NCI-H460 (cell line): Measurements from ENCODE around the gene TLL1. TPM values are rescaled to one million over a fixed set of nuclear protein-coding genes. Genes with fewer than 3 reads are reported as not detected.

ENCODE experiments used
- DNase-seq: peaks from one replicate; pipeline ENCODE4 v3.0.0-alpha.2; 2016; ENCODE audit warnings: low read depth; ENCODE audit errors: extremely low read depth
- total RNA-seq: library from RNA; depleted of rRNA; stranded (reverse); fragments of >200 nt; shearing (Covaris generic); gene quantifications from 2 replicates; pipeline ENCODE4 v1.2.3, GENCODE V29; 2014

The TLL1 gene
- total RNA-seq, 1 experiment from 2014 or later, result 0.17 TPM

- no peak for DNase-seq
Measured at GRCh38 chr4:166042510-166043055, 169.5 kb downstream of the TLL1 start.

DNA sequence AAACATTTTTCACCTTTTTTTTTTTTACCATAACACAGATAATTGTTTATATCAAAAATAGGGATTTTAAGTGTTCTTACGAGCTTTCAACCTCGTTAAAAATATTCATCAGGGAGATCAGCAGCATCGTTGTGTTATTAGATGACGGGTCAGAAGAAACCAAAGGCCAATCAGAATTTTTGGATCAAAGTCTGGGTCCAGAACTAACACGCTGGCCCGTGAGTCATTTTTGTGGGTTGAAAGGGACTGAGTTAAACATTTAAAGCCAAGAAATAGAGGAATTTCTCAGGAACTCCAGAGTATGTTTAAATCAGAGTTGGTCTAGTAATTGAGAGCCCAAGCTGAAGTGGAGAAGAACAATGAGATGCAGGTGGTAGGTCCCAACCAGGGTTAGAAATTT lies 170.8 kb downstream of the TLL1 start:
- DNase-seq, result no peak

GRCh38 chr4:166044871-166045270 lies 171.8 kb downstream of the TLL1 start:
- DNase-seq, result no peak

DNA sequence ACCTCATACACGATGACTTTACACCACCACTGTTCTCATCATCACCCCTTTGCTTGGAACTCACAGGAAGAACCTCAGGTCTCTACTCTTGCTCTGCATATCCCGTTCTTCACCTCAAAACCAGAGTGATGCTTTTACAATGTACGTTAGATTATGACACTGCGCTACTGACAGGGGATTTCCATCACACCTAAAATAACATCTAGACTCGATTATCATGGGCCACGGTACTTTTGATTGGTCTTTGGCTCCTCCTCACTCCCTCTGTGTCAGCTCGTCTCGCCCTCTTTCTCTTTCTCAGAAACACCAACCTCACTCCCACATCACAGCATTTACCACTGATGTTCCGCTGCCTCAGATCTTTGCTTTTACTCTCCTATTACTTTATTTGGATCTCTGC lies 172.4 kb downstream of the TLL1 start:
- no peak for DNase-seq

- no peak for DNase-seq
Measured at GRCh38 chr4:166049036-166049435, 176.0 kb downstream of the TLL1 start.

DNA sequence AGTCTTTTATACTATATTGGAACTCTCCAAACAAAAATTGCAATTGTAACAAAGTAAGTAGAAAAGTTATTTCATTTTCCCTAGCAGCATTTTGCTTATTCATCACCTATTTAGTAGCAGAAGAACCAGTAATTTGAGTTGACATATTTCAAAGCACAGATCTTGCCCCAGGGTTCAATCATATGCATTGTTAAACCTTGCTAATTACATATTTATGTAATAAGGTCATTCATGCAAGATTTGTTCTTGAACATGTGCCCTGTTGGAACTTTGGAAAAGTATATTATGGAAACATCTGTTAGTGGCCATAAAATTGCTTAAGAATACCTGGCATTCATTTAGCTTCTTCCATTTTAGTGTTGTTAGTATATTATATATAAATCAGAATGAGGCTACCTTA lies 191.7 kb downstream of the TLL1 start:
- DNase-seq, result no peak

DNA sequence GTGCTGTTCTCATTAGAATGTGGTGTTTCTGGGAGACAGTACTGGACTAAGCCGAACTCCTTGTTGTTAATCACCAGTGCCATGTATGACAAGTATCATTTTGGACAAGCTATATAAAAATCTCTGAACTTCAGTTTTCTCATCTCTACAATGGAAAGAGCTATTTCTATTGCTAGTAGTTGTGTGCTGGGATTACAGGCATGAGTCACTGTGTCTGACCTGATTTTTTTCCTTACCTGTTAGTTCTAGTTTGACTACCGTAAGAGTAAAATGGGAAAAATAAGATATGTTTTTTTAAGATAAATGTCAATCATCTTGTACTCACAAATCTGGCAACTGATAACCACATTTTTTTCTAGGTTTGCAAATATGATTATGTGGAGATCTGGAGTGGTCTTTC lies 192.3 kb downstream of the TLL1 start:
- DNase-seq, result no peak

GRCh38 chr4:166066936-166067335 lies 193.9 kb downstream of the TLL1 start:
- DNase-seq, result no peak

DNA sequence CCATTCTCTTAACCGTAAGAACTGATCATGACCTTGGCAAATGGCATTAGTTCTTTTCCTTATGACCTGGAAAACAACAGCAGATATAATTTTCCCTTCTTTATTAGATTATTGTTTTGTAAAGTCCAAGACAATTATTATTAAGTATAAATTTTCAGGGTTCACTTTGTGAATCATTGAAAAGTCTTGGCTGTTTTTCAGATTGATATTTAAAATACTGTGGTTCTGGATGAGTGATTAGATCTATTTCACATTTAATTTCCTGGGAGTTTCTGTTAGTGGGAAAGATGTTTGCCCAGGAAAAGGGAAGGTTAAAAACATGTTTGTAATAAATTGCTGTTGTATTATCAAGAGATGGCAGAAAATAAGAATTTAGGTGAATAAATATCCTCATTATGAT lies 194.9 kb downstream of the TLL1 start:
- no peak for DNase-seq

DNA sequence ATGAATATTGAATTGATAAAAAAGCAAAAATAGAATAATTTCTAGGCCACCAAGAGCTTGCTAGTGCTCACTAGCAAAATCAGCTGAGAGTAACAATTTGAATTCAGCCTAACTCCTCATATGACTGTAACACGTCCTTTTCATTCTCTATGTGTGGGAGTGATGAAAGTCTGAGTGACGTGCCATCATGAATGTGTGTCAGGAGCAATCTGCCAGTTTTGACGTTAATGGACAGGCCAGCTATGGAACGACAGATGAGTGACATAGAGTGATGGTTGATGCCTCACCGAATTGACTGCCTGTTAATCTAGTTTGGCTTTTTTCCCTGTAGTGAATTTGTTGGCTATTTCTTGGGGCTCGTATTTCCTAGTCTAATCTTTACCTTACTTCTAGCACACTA lies 200.7 kb downstream of the TLL1 start:
- no peak for DNase-seq

- no peak for DNase-seq
Measured at GRCh38 chr4:166075599-166075998, 202.6 kb downstream of the TLL1 start.

DNA sequence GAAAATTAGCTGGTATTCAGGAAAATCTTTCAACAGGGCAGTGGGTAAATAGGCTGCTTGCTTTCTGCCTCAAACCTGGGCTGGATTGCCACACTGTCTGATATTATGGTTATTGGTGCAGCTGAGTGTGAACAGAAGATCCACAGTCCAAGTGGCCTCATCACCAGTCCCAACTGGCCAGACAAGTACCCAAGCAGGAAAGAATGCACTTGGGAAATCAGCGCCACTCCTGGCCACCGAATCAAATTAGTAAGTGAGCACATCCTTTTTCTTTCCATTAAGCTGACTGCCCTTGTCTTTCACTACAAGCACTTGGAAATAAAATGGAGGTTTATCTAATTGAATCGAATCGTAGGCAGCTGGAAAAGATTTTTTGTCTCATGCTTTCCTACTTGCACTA lies 204.7 kb downstream of the TLL1 start:
- DNase-seq, result no peak

- DNase-seq, result no peak
Measured at GRCh38 chr4:166078383-166078782, 205.3 kb downstream of the TLL1 start.

DNA sequence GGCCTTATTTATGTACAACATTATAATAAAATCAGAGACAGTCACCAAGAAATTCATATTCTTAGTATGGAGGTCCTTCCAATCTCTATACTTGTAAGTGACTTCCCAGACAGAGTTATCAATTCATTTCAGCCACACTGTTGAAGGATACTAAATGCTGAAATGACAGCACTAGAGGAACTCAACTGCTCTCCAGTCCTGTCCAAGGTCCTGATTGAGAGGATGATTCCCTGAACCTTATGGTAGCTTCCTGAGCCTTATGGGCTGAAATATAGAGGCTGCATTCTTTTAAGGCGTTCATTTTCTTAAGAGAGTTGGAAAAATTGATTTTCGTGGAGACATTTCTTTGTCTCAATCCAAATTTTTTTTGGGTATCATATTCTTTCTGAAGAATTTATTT lies 205.9 kb downstream of the TLL1 start:
- DNase-seq, result no peak

DNA sequence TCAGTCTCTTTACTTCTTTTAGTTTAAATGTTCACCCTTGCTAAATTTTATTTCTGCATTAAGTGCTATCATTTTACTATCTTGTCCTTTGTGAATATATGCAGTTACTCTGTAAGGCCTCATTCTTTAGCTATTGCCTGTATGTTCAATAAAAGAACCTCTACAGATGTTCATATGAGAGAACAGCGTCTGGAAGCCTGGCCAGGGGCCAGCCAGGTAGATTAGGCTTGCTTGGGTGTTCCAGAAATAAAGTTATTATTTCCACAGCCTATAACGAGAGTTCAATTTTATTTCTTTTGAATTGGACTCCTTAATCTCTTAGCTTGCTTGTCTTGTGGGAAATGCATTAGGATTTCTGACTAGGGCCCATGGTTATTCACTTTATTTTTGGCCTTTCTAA lies 214.5 kb downstream of the TLL1 start:
- no peak for DNase-seq

GRCh38 chr4:166088576-166088975 lies 215.5 kb downstream of the TLL1 start:
- DNase-seq, result no peak

GRCh38 chr4:166091146-166091545 lies 218.1 kb downstream of the TLL1 start:
- no peak for DNase-seq

GRCh38 chr4:166091912-166092510 lies 219.0 kb downstream of the TLL1 start:
- DNase-seq, result peak; percentile 44

DNA sequence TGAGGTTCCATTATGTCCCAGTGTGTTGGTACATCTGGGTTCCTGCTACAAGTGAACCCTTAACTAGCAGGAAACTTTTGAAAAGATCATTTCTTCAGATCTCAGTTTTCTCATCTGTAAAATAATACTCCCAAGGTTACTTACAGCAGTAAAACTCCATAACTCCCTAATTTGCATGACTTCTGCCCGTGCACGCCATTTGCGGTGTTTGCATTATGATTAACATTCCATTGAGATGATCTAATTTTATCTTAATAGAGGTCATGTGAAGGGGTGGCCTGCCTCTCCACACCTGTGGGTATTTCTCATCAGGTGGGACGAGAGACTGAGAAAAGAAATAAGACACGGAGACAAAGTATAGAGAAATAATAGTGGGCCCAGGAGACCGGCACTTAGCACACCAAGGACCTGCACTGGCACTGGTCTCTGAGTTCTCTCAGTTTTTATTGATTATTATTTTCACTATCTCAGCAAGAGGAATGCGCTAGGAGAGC lies 219.8 kb downstream of the TLL1 start:
- DNase-seq, result no peak

DNA sequence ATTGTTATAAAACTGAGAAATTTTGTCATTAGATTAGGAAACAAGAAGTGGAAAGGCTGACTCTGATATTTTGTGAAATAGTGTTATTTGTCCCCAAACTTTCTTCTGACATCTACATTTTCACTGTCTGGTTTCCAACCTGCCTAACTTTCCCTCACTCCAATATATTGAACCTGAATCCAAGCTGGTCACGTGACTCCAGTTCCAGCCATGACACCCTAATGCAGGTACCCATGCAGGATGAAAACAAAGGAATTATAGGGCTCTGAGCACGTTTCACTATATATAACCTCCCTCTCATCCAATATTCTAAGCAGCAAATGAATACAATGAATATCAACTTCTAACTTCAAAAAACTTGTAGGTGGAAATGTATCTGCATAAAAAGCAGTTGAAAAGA lies 231.6 kb downstream of the TLL1 start:
- DNase-seq, result no peak

DNA sequence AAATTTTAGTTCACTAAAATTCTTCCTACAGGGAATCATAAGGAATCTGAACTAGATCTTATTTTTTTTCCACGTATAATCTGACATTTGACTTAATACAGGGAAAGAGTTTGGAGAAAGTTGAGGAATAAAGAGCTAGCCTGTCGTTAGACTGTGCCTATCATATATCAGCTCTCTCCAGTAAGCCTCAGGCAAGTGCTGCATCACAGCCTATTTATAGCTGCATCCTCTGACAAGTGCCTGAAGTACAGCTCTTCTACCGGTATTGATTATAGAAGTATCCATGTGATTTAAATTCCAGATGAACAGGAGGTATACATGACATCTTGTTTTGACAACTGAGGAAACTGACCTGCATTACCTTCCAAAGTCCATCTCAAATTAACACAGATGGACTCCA lies 248.9 kb downstream of the TLL1 start:
- DNase-seq, result no peak

DNA sequence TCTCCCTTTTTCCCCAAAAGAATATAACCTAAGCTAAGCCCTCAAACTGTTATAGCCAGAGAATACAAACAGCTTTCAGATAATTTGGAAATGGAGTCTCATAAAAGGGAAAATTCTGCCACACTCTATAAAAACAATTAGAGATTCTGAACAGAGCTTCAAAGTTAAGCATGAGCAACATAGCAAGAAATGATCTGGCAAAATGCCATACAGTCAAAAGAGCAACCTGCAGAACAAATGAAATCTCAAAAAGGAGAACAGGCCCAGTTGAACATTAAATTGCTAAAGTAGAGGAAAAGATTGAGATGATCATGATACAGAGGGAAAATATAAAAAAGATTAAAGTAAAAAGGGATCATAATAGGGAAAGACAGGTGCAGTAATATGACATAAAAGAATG lies 250.5 kb downstream of the TLL1 start:
- DNase-seq, result no peak

GRCh38 chr4:166128403-166128802 lies 255.4 kb downstream of the TLL1 start:
- DNase-seq, result no peak
